Measurements from ENCODE around the gene ZDHHC13.

GRCh38 chr11:19183646-19184045, 66.7 kb downstream of the ZDHHC13 start:
- TF ChIP-seq EZH2 (IDR thresholded peaks at IDR 0.05; ENCODE audit: borderline replicate concordance, insufficient read depth, low read depth, low read length, poor library complexity, severe bottlenecking), result no peak
- TF ChIP-seq CTCF (IDR thresholded peaks at IDR 0.05), result no peak
